Measurements from ENCODE around the gene CFAP298. TPM values are rescaled to one million over a fixed set of nuclear protein-coding genes. Genes with fewer than 3 reads are reported as not detected.

Gene CFAP298
- total and polyA plus RNA-seq, 2 of the 13 experiments (the other 11 are each of a cell fraction or from before 2014, with no cell fraction given) = 21.2 to 62.2 TPM

DNA sequence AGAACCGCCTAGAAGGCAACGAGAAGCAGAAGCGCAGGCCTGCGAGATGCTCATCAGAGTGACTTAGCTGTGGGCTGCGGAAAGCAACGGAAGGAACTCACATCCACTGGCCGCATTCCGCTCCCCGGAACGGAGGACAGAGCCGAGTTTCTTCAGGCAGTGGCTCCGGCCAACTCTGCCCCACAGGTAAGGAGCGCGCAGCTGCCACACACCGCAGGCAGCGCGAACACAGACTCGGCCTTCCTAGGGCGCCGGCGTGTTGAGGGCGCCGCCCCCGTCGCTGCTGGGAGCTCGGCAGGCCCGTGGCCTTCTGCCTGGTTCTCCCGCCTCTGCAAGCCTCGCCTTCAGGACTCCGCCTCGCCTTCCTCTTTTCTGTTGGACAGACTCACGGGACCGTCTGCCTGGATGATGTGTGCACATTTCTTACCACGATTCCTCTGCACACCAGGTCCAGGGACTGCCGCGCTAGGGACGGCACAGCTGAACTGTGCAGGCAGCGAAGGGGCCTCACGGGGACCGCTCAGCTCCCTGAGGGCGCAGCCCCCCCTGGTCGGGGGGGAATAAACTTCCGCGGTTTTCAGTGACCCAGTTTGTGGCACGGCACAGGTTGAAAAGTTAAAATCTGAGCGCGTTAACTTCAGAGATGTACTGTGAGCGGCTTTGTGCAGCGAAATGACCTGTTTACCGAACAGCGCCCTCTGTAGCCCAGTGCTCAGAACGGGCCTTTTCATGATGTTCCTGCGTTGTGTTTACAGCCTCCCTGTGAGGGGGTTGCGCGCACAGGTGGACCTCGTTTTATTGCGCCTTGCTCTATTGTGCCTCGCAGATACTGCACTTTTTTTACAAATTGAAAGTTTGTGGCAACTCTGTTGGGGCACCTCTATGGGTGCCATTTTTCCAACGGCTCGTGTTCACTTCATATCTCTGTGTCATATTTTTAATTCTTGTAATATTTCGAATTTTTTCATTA lies 42.6 kb downstream of the CFAP298 start (continued):
- TF ChIP-seq ZNF292 (CRISPR knock-in tag; IDR thresholded peaks at IDR 0.05; ENCODE audit: borderline replicate concordance, low read depth) (peak; percentile 99), SNAI1 (CRISPR knock-in tag; IDR thresholded peaks at IDR 0.05; ENCODE audit: borderline replicate concordance) (peak; percentile 77; the same call in 1 of the 2 replicates), SCMH1 (CRISPR knock-in tag; IDR thresholded peaks at IDR 0.05; ENCODE audit: borderline replicate concordance) (no peak), ZNF451 (CRISPR knock-in tag; IDR thresholded peaks at IDR 0.05) (peak; percentile 80; the same call in 1 of the 2 replicates), SALL2 (CRISPR knock-in tag; IDR thresholded peaks at IDR 0.05) (peak; percentile 22; the same call in 1 of the 2 replicates), RAD21 (CRISPR knock-in tag; IDR thresholded peaks at IDR 0.05) (peak; percentile 44), ZNF792 (CRISPR knock-in tag; IDR thresholded peaks at IDR 0.05) (no peak; the same call in 1 of the 2 replicates), ZNF7 (CRISPR knock-in tag; IDR thresholded peaks at IDR 0.05) (0 out of 2 replicates have a peak, but pooled peaks have one; percentile 29), ZNF441 (CRISPR knock-in tag; IDR thresholded peaks at IDR 0.05; ENCODE audit: borderline replicate concordance) (0 out of 2 replicates have a peak, but pooled peaks have one; percentile 33), SRSF1 (optimal IDR thresholded peaks at IDR 0.05; ENCODE audit: low read depth, low read length) (peak; percentile 80), SOX6 (IDR thresholded peaks at IDR 0.05) (no peak), SOX6 (CRISPR knock-in tag; IDR thresholded peaks at IDR 0.05) (peak; percentile 39), ZNF616 (CRISPR knock-in tag; IDR thresholded peaks at IDR 0.05; ENCODE audit: low read depth) (peak; percentile 77), ZNF777 (CRISPR knock-in tag; IDR thresholded peaks at IDR 0.05) (no peak; the same call in 1 of the 2 replicates), KLF11 (CRISPR knock-in tag; IDR thresholded peaks at IDR 0.05) (0 out of 2 replicates have a peak, but pooled peaks have one; percentile 30), YEATS2 (CRISPR knock-in tag; IDR thresholded peaks at IDR 0.05; ENCODE audit: borderline replicate concordance) (peak; percentile 39; the same call in 1 of the 2 replicates), ZNF546 (CRISPR knock-in tag; conservative IDR thresholded peaks at IDR 0.05) (peak; percentile 41; the same call in 1 of the 2 replicates), DMAP1 (CRISPR knock-in tag; IDR thresholded peaks at IDR 0.05) (peak; percentile 60; the same call in 1 of the 2 replicates), NRL (CRISPR knock-in tag; IDR thresholded peaks at IDR 0.05; ENCODE audit: borderline replicate concordance) (peak; percentile 94), MLLT10 (CRISPR knock-in tag; IDR thresholded peaks at IDR 0.05) (no peak)
- TF ChIP-seq, protein P1, sequence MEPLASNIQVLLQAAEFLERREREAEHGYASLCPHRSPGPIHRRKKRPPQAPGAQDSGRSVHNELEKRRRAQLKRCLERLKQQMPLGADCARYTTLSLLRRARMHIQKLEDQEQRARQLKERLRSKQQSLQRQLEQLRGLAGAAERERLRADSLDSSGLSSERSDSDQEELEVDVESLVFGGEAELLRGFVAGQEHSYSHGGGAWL (CRISPR knock-in tag; IDR thresholded peaks at IDR 0.05) = peak; percentile 30
- TF ChIP-seq, protein P2, sequence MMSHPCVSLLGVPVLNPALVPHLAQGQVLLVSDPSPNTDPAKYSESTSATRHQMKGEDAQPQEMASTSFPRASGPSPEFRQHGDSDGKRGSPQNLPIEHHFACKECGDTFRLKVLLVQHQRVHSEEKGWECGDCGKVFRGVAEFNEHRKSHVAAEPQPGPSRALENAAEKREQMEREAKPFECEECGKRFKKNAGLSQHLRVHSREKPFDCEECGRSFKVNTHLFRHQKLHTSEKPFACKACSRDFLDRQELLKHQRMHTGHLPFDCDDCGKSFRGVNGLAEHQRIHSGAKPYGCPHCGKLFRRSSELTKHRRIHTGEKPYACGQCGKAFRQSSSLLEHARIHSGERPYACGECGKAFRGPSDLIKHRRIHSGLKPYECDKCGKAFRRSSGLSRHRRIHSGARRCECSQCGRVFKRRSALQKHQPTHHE (CRISPR knock-in tag; IDR thresholded peaks at IDR 0.05; ENCODE audit: borderline replicate concordance) = no peak
- TF ChIP-seq, protein P3, sequence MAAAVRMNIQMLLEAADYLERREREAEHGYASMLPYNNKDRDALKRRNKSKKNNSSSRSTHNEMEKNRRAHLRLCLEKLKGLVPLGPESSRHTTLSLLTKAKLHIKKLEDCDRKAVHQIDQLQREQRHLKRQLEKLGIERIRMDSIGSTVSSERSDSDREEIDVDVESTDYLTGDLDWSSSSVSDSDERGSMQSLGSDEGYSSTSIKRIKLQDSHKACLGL (CRISPR knock-in tag; IDR thresholded peaks at IDR 0.05) = peak; percentile 66; the same call in 1 of the 2 replicates
- TF ChIP-seq, protein P4, sequence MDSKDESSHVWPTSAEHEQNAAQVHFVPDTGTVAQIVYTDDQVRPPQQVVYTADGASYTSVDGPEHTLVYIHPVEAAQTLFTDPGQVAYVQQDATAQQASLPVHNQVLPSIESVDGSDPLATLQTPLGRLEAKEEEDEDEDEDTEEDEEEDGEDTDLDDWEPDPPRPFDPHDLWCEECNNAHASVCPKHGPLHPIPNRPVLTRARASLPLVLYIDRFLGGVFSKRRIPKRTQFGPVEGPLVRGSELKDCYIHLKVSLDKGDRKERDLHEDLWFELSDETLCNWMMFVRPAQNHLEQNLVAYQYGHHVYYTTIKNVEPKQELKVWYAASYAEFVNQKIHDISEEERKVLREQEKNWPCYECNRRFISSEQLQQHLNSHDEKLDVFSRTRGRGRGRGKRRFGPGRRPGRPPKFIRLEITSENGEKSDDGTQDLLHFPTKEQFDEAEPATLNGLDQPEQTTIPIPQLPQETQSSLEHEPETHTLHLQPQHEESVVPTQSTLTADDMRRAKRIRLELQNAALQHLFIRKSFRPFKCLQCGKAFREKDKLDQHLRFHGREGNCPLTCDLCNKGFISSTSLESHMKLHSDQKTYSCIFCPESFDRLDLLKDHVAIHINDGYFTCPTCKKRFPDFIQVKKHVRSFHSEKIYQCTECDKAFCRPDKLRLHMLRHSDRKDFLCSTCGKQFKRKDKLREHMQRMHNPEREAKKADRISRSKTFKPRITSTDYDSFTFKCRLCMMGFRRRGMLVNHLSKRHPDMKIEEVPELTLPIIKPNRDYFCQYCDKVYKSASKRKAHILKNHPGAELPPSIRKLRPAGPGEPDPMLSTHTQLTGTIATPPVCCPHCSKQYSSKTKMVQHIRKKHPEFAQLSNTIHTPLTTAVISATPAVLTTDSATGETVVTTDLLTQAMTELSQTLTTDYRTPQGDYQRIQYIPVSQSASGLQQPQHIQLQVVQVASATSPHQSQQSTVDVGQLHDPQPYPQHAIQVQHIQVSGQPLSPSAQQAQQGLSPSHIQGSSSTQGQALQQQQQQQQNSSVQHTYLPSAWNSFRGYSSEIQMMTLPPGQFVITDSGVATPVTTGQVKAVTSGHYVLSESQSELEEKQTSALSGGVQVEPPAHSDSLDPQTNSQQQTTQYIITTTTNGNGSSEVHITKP (CRISPR knock-in tag; IDR thresholded peaks at IDR 0.05; ENCODE audit: low read depth) = peak; percentile 36; the same call in 1 of the 2 replicates

Measured in HepG2 (cell line).